K562 (cell line): ENCODE measurements around the gene CSMD2. TPM values are rescaled to one million over a fixed set of nuclear protein-coding genes. Genes with fewer than 3 reads are reported as not detected.

Experiments used
- ATAC-seq: fragments of 200-7000 bp; cut with Tn5 transposase; 3 replicates; pipeline ENCODE4 v1.9.1; 2020; ENCODE audit warnings: moderate library complexity
- BruUV-seq: library from RNA; stranded (reverse); fragments of 400-500 nt; replicated peaks from 2 replicates; lab custom pipeline; 2021; lab: Mats Ljungman, UMichigan
- CTCF ChIA-PET: fragments of 300-600 bp; formaldehyde crosslinking; extraction: SDS; loops from one replicate; lab custom pipeline; 2021; ENCODE audit warnings: low intra/inter-chr PET ratio; lab: Yijun Ruan, JAX
- POLR2A ChIA-PET: fragments of 300-600, 350-650 bp; sonication (Branson Sonifier 250); formaldehyde crosslinking; extraction: SDS; loops from one replicate; lab custom pipeline; 2021; ENCODE audit warnings: antibody characterized with exemption, inconsistent platforms; lab: Yijun Ruan, JAX
- DNase-seq, 4 experiments: peaks; one replicate each; pipeline versions ENCODE4 v3.0.0 to v3.0.0-alpha.2; 2011 to 2018; ENCODE audit warnings: low spot score in 3 of 4, mixed read lengths in 3 of 4; ENCODE audit errors: extremely low read depth in 1 of 4
- FAIRE-seq: peaks from 2 replicates; lab custom pipeline; 2011; peaks lifted over from hg19 to GRCh38; lab: Jason Lieb, UNC
- H2AFZ ChIP-seq: 2 replicates; pipeline ENCODE4 v1.6.0; 2011; ENCODE audit warnings: low read depth, low read length, control low read depth, inconsistent platforms
- H3K27ac ChIP-seq: fragments of 200-600 bp; 3 replicates; pipeline ENCODE4 v1.8.0; 2011; ENCODE audit warnings: low read depth, mild to moderate bottlenecking, control low read depth, inconsistent platforms, low read length, moderate library complexity, mixed read lengths; ENCODE audit errors: extremely low read depth
- H3K27me3 ChIP-seq, 2 experiments: fragments of 300-600 bp in 1 of 2; 2 replicates in 1 of 2; 3 replicates in 1 of 2; pipeline versions ENCODE4 v1.6.0 to v1.8.0; 2011; ENCODE audit warnings: inconsistent platforms in 2 of 2, low read length in 2 of 2, mild to moderate bottlenecking in 1 of 2, mixed read lengths in 1 of 2, moderate library complexity in 1 of 2; ENCODE audit not compliant: control insufficient read depth in 2 of 2, insufficient read depth in 2 of 2
- H3K36me3 ChIP-seq: fragments of 300-600 bp; 3 replicates; pipeline ENCODE4 v1.8.0; 2011; ENCODE audit warnings: mild to moderate bottlenecking, low read length, inconsistent platforms; ENCODE audit not compliant: control insufficient read depth, insufficient read depth
- H3K4me1 ChIP-seq, 2 experiments: fragments of 200-600 bp in 1 of 2; replicated peaks in 1 of 2; 2 replicates in 1 of 2; 3 replicates in 1 of 2; pipeline versions ENCODE4 v1.5.1 to v1.8.0; 2011; ENCODE audit warnings: inconsistent platforms in 2 of 2, low read length in 2 of 2, mild to moderate bottlenecking in 1 of 2, mixed read lengths in 1 of 2, moderate library complexity in 1 of 2; ENCODE audit not compliant: control insufficient read depth in 2 of 2, insufficient read depth in 2 of 2
- H3K4me2 ChIP-seq: 2 replicates; pipeline ENCODE4 v1.6.1; 2011; ENCODE audit warnings: low read length, control low read depth, inconsistent platforms, mixed read lengths; ENCODE audit not compliant: insufficient read depth
- H3K4me3 ChIP-seq: fragments of 200-600 bp; sonication (generic), shearing (Covaris generic); 2 replicates; pipeline ENCODE4 v1.5.1; 2016; ENCODE audit warnings: control low read depth, inconsistent platforms
- H3K79me2 ChIP-seq: fragments of 200-600 bp; 3 replicates; pipeline ENCODE4 v1.8.0; 2011; ENCODE audit warnings: low read length, inconsistent platforms; ENCODE audit not compliant: control insufficient read depth, insufficient read depth
- H3K9ac ChIP-seq, 2 experiments: 2 replicates each; pipeline versions ENCODE4 v1.6.0 to v1.6.1; 2011; ENCODE audit warnings: low read depth in 2 of 2, low read length in 2 of 2, control low read depth in 1 of 2, inconsistent platforms in 1 of 2, mild to moderate bottlenecking in 1 of 2, mixed read lengths in 1 of 2; ENCODE audit not compliant: insufficient read depth in 1 of 2
- H3K9me1 ChIP-seq: one replicate; pipeline ENCODE4 v1.6.0; 2011; ENCODE audit warnings: inconsistent platforms, mild to moderate bottlenecking, low read length, moderate library complexity; ENCODE audit not compliant: control insufficient read depth, insufficient read depth
- H3K9me3 ChIP-seq: replicated peaks from 2 replicates; pipeline ENCODE4 v1.5.1; 2011; ENCODE audit warnings: low read depth, low read length, inconsistent platforms; ENCODE audit not compliant: control insufficient read depth, insufficient read depth
- H4K20me1 ChIP-seq: replicated peaks from 2 replicates; pipeline ENCODE4 v1.6.1; 2011; ENCODE audit warnings: low read length, inconsistent platforms, mixed read lengths; ENCODE audit not compliant: control insufficient read depth, insufficient read depth
- DPF2 ChIP-seq: fragments of 450-650 bp; IDR thresholded peaks from 2 replicates; pipeline ENCODE4 v1.6.1; 2016
- RBFOX2 ChIP-seq: fragments of 200-400 bp; formaldehyde crosslinking; IDR thresholded peaks from 2 replicates; pipeline ENCODE4 v1.6.1; 2017; ENCODE audit warnings: low read depth, mild to moderate bottlenecking, low read length, moderate library complexity
- TRIM28 ChIP-seq: fragments of 450-650 bp; IDR thresholded peaks from 2 replicates; pipeline ENCODE4 v1.6.1; 2017
- ZNF444 ChIP-seq: fragments of 250-450 bp; sonication (Bioruptor Pico); IDR thresholded peaks from 2 replicates; pipeline ENCODE4 v1.4.0; 2020; ENCODE audit warnings: mild to moderate bottlenecking, moderate library complexity
- WGBS: fragments of 100-300 bp; shearing (Covaris generic); methylation state at CpG from one replicate; pipeline ENCODE4 v1.1.6; 2016; ENCODE audit warnings: low coverage, mixed read lengths; ENCODE audit not compliant: insufficient coverage; ENCODE audit errors: missing lambda C conversion rate; 5-methylcytosine and 5-hydroxymethylcytosine counted together
- in situ Hi-C: fragments of 300-500 bp; cut with MboI; formaldehyde crosslinking; loops from 4 replicates; pipeline ENCODE4 v1.15.0; 2018; ENCODE audit warnings: inconsistent platforms, mixed read lengths
- intact Hi-C: fragments of 100-400 bp; cut with micrococcal nuclease; formaldehyde crosslinking; loops from 2 replicates; pipeline ENCODE4 v1.14.2; 2022
- polyA plus RNA-seq, 8 experiments: library from polyadenylated mRNA; depleted of rRNA in 4 of 8; stranded (reverse) in 5 of 8; unstranded in 3 of 8; fragments of >200 nt; fragmentation: Nextera tagmentation in 2 of 8; fragmentation: Illumina TruSeq in 1 of 8; extraction: Ambion mirVana in 2 of 8; extraction: Trizol in 1 of 8; gene quantifications; 2 replicates each; pipeline versions ENCODE4 v1.2.1 to v1.2.3, GENCODE V29; 2011 to 2014; ENCODE audit warnings: inconsistent platforms in 1 of 8, missing spikeins in 1 of 8
- total RNA-seq, 7 experiments: library from RNA; depleted of rRNA in 6 of 7; stranded (reverse); fragments of >200 nt in 6 of 7; fragmentation: Illumina TruSeq in 2 of 7; extraction: Trizol in 2 of 7; gene quantifications; 2 replicates each; pipeline versions ENCODE4 v1.2.1 to v1.2.3, GENCODE V29; 2011 to 2021; ENCODE audit warnings: low replicate concordance in 1 of 7

CSMD2 gene
- total and polyA plus RNA-seq, 9 of the 15 experiments (the other 6 are each of a cell fraction or from before 2014, with no cell fraction given), result not detected

DNA sequence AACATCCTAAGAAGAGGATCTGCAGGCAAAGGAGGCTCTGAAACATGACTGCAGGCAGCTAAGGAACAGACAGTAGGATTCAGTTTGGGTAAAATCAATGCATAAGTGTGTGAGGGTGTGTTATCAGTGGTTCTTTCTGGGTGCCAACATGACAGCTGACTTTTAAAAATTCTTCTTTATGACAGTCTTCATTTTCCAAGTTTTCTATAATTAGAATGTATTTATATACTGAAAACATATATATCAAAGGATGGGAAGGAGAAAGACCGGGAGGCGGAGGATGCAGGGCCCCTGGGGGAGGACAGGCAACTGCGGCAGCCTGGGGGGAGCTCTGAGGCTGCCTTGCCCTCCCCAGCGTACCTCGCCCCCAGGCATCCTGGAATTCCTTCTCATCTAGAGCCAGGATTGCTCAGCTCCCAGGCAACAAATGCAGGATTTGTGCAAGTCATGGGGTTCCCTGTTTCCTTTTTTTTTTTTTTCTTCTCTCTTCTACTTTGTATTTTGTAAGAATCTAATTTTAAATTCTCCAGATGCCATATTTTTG, 104.8 kb downstream of the CSMD2 start:
- H3K79me2 ChIP-seq, result no peaks in the 10 kb centered on the region
- no TSS peak for BruUV-seq
- H3K9me1 ChIP-seq, result no peaks in the 10 kb centered on the region
- in situ Hi-C loops, result no loop called here
- no peak overlapping the region for H2AFZ ChIP-seq
- no peaks in the 10 kb centered on the region for H3K9me3 ChIP-seq
- WGBS, result 3% methylated on average over 5 of the region's 5 CpGs
- no peak overlapping the region for H3K4me3 ChIP-seq
- H3K4me2 ChIP-seq, result no peak overlapping the region
- no peak for FAIRE-seq
- no peaks in the 10 kb centered on the region for H3K36me3 ChIP-seq
- no peaks in the 10 kb centered on the region for H3K4me1 ChIP-seq
- ChIA-PET CTCF (no interaction called here), POLR2A (no interaction called here)
- no peak overlapping the region for H3K27ac ChIP-seq
- TF ChIP-seq RBFOX2 (no peak), ZNF444 (no peak)
- H3K27me3 ChIP-seq, result peaks cover 0 to 4% of the 10 kb centered on the region in 2 experiments; a peak in 1 of 5 replicates
- H4K20me1 ChIP-seq, result no peaks in the 10 kb centered on the region
- DNase-seq, result no peak
- ATAC-seq, result no peak
- intact Hi-C loops, result no loop called here
- H3K9ac ChIP-seq, result no peak overlapping the region

DNA sequence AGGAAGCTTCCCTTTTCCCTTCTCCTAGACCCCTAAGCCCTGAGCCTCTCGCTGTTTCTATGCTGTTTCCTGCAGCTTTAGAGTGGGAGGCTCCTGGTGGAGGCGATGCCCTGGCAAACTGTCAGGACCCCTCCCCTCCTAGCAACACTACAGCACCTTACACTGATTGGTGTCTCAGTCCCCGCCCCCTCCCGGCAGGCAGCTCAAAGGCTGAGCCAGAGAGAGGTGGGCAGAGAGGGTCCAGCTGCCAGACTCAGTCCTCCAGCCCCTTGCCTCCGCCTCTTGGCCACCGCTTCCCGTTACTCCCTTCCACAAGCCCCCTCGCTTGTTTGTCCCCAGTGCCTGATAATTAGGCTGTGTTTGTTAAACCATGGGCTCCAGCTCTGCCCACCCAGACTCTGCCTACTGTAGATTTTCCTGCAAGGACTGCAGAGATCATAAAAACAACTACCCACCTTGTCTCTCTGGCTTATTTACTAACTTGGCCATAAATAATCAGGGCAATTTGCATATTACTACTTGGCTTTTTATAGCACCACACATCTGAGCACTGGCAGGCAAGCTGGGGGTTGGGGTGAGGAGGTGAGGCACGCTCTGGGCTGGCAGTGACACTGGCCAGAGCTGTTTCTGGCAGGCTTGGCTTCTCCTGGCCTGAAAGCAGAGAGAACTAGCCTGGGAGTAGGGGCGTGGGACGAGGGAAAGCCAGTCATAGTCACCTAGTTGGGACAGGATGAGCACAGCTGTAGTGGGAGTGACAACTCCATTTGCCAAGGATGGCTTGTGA, 107.5 kb downstream of the CSMD2 start:
- H4K20me1 ChIP-seq, result no peaks in the 10 kb centered on the region
- POLR2A ChIA-PET, result interaction anchor here (0.7 to 1.1 kb wide), 2 partner anchors 11 to 182 kb away, joined by 3 read pairs; no protein-coding TSS in a partner anchor
- H2AFZ ChIP-seq, result no peak overlapping the region
- no peaks in the 10 kb centered on the region for H3K79me2 ChIP-seq
- DNase-seq, result no peak
- H3K9ac ChIP-seq, result no peak overlapping the region
- 0% methylated on average over 9 of the region's 11 CpGs for WGBS
- H3K9me3 ChIP-seq, result no peaks in the 10 kb centered on the region
- no TSS peak for BruUV-seq
- no peak for FAIRE-seq
- H3K9me1 ChIP-seq, result no peaks in the 10 kb centered on the region
- H3K27ac ChIP-seq, result no peak overlapping the region
- ATAC-seq, result no peak
- no peaks in the 10 kb centered on the region for H3K4me1 ChIP-seq
- no peaks in the 10 kb centered on the region for H3K36me3 ChIP-seq
- in situ Hi-C loops (no loop called here), intact Hi-C loops (no loop called here)
- H3K4me3 ChIP-seq, result no peak overlapping the region
- peaks cover 0 to 4% of the 10 kb centered on the region in 2 experiments; a peak in 1 of 5 replicates for H3K27me3 ChIP-seq
- H3K4me2 ChIP-seq, result no peak overlapping the region
- CTCF ChIA-PET, result no interaction called here
- TF ChIP-seq DPF2, result no peak
- no peak for TF ChIP-seq TRIM28
